Body of pancreas (tissue), 4 donors: ENCODE data around the gene PKP3.

ENCODE experiments used
- POLR2A ChIP-seq, 3 donors: fragments of 450-650 bp; IDR thresholded peaks; one replicate each; pipeline ENCODE4 v1.6.1; 2016; ENCODE audit warnings: antibody characterized with exemption in 3 of 3, mild to moderate bottlenecking in 2 of 3
- TF ChIP-seq, protein P1 (sequence below), 7 experiments: fragments of 450-650 bp in 4 of 7; fragments of 200-600 bp in 3 of 7; sonication (generic) in 3 of 7; IDR thresholded peaks; one replicate each; pipeline ENCODE4 v1.5.1; 2016 to 2019; ENCODE audit warnings: antibody characterized with exemption in 7 of 7

DNA sequence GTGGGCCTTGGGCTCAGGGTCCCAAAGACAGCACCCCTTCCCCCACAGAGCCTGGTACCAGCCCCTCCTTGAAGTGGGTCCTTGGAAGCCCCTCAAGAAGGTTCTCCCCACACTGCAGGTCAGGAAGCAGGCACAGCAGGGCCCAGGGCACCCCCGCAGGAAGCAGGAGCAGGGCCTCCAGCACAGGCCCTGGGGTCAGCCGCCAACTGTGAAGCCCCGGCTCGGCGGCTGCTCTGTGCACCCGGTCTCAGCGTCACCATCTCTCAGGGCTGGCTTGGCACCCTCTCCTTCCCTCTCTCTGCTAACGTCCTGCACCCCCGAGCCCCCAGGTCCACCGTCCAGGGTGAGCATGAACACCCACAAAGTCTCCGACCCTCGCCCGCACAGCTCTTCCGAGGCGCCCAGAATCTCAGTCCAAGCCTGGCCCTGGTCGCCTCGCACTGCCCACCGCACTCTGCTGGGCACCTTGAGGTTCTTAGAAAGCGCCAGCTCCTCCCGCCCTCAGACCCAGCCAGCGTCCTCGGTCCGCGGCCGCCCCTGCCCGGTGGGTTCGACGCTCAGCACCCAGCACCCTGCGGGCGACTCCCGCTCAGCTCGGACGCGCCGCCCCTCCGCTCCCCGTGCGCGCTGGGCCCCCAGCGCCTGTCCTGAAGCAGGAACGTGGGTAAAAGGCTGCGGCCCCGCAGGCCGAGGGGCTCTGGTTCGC, 22.2 kb downstream of the PKP3 start:
- TF ChIP-seq, protein P1, sequence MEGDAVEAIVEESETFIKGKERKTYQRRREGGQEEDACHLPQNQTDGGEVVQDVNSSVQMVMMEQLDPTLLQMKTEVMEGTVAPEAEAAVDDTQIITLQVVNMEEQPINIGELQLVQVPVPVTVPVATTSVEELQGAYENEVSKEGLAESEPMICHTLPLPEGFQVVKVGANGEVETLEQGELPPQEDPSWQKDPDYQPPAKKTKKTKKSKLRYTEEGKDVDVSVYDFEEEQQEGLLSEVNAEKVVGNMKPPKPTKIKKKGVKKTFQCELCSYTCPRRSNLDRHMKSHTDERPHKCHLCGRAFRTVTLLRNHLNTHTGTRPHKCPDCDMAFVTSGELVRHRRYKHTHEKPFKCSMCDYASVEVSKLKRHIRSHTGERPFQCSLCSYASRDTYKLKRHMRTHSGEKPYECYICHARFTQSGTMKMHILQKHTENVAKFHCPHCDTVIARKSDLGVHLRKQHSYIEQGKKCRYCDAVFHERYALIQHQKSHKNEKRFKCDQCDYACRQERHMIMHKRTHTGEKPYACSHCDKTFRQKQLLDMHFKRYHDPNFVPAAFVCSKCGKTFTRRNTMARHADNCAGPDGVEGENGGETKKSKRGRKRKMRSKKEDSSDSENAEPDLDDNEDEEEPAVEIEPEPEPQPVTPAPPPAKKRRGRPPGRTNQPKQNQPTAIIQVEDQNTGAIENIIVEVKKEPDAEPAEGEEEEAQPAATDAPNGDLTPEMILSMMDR (IDR thresholded peaks at IDR 0.05) = no peak
- no peak for TF ChIP-seq POLR2A (IDR thresholded peaks at IDR 0.05)
